ENCODE measurements around the gene GEMIN2.
"Not testable (repeated sequence)": the region's sequence is repeated elsewhere in the genome, so short reads cannot be mapped to it uniquely, and the experiment has no call there.

Gene GEMIN2, protein sequence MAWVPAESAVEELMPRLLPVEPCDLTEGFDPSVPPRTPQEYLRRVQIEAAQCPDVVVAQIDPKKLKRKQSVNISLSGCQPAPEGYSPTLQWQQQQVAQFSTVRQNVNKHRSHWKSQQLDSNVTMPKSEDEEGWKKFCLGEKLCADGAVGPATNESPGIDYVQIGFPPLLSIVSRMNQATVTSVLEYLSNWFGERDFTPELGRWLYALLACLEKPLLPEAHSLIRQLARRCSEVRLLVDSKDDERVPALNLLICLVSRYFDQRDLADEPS

DNA sequence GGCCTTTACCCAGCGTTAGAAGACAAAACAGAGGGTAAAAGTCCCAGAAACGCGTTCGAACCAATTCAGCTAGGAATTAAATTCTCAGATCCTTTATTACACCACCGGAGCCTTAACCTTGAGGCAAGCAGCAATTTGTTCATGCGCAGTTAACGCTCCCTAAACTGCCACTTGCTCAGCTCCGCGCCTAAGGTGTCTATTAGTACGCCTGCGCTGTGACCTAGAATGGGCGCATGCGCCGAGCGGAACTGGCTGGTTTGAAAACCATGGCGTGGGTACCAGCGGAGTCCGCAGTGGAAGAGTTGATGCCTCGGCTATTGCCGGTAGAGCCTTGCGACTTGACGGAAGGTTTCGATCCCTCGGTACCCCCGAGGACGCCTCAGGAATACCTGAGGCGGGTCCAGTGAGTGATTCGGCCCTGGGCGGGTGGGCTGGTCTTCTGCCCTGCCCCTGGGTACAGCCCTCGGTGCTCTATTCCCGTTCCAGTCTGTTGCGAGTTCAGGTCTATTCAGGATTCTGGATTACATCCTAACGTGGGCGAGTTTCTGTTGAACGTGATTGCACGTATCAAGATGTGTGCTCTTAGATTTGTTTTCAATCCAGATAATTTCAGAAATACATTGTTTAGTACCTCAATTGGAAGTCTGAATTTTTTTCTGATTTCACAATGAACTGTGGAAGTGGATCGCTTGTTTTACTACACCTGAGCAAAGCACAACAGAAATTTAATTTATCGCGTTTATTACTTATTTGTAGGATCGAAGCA lies at the start of gene GEMIN2:
Gene GEMIN2, plus strand, starts transcription at position 251 of the 766 bp plus-strand sequence. Its CDS starts 16 bp downstream, at position 267.
- H3K9me2 ChIP-seq (replicated peaks; ENCODE audit: control insufficient read depth, low read length), result no peaks in the 10 kb centered on the region
- H3K27me3 ChIP-seq (ENCODE audit: control insufficient read depth, low read length), result no peaks in the 10 kb centered on the region
- H4K20me1 ChIP-seq (ENCODE audit: control insufficient read depth, insufficient read depth, low read depth, low read length), result no peaks in the 10 kb centered on the region
- peak within 1 kb of the TSS; percentile 77 for H3K27ac ChIP-seq (ENCODE audit: low read depth, low read length)
- TF ChIP-seq CTCF (IDR thresholded peaks at IDR 0.05; ENCODE audit: low read depth, low read length, poor library complexity, severe bottlenecking) (no peak), EZH2phosphoT487 (IDR thresholded peaks at IDR 0.05; ENCODE audit: borderline replicate concordance, low read length) (no peak)
- H3K4me3 ChIP-seq (ENCODE audit: low read length), result peak within 1 kb of the TSS; percentile 99
- no peaks in the 10 kb centered on the region for H3K9me3 ChIP-seq (ENCODE audit: control insufficient read depth, insufficient read depth, low read length)
- peaks cover 18% of the 10 kb centered on the region for H3F3A ChIP-seq (ENCODE audit: control insufficient read depth, insufficient read depth)
- peaks cover 45% of the 10 kb centered on the region for H3K4me1 ChIP-seq (ENCODE audit: control insufficient read depth, low read length)
- peaks cover 41% of the 10 kb centered on the region for H3K36me3 ChIP-seq (ENCODE audit: control insufficient read depth, low read length)
- peak within 1 kb of the TSS; percentile 78 for H3K4me2 ChIP-seq (ENCODE audit: low read length)
- peaks cover 33% of the 10 kb centered on the region for H3K79me2 ChIP-seq (ENCODE audit: control insufficient read depth, low read length)

- H4K20me1 ChIP-seq (ENCODE audit: control insufficient read depth, insufficient read depth, low read depth, low read length); H3K79me2 ChIP-seq (ENCODE audit: control insufficient read depth, low read length); H3K27me3 ChIP-seq (ENCODE audit: control insufficient read depth, low read length); H3K4me3 ChIP-seq (ENCODE audit: low read length); H3F3A ChIP-seq (ENCODE audit: control insufficient read depth, insufficient read depth); H3K27ac ChIP-seq (ENCODE audit: low read depth, low read length); H3K4me2 ChIP-seq (ENCODE audit: low read length); H3K9me2 ChIP-seq (replicated peaks; ENCODE audit: control insufficient read depth, low read length); H3K9me3 ChIP-seq (ENCODE audit: control insufficient read depth, insufficient read depth, low read length); H3K4me1 ChIP-seq (ENCODE audit: control insufficient read depth, low read length): not testable (repeated sequence)
- peaks cover 20% of the 10 kb centered on the region for H3K36me3 ChIP-seq (ENCODE audit: control insufficient read depth, low read length)
Measured at GRCh38 chr14:39069169-39069805, 44.8 kb upstream of the GEMIN2 start.

- no peaks in the 10 kb centered on the region for H4K20me1 ChIP-seq (ENCODE audit: control insufficient read depth, insufficient read depth, low read depth, low read length)
- H3K4me3 ChIP-seq (ENCODE audit: low read length), result no peak overlapping the region
- H3K4me1 ChIP-seq (ENCODE audit: control insufficient read depth, low read length), result no peaks in the 10 kb centered on the region
- H3K79me2 ChIP-seq (ENCODE audit: control insufficient read depth, low read length), result no peaks in the 10 kb centered on the region
- no peaks in the 10 kb centered on the region for H3K27me3 ChIP-seq (ENCODE audit: control insufficient read depth, low read length)
- H3K4me2 ChIP-seq (ENCODE audit: low read length), result no peak overlapping the region
- TF ChIP-seq CTCF (IDR thresholded peaks at IDR 0.05; ENCODE audit: low read depth, low read length, poor library complexity, severe bottlenecking) (no peak), EZH2phosphoT487 (IDR thresholded peaks at IDR 0.05; ENCODE audit: borderline replicate concordance, low read length) (no peak)
- H3K27ac ChIP-seq (ENCODE audit: low read depth, low read length), result no peak overlapping the region
- no peaks in the 10 kb centered on the region for H3K9me3 ChIP-seq (ENCODE audit: control insufficient read depth, insufficient read depth, low read length)
- H3F3A ChIP-seq (ENCODE audit: control insufficient read depth, insufficient read depth), result no peaks in the 10 kb centered on the region
- no peaks in the 10 kb centered on the region for H3K9me2 ChIP-seq (replicated peaks; ENCODE audit: control insufficient read depth, low read length)
- peaks cover 14% of the 10 kb centered on the region for H3K36me3 ChIP-seq (ENCODE audit: control insufficient read depth, low read length)
Measured at GRCh38 chr14:39069923-39070322, 44.2 kb upstream of the GEMIN2 start.

GRCh38 chr14:39071096-39071495 lies 43.0 kb upstream of the GEMIN2 start:
- peaks cover 21% of the 10 kb centered on the region for H3K36me3 ChIP-seq (ENCODE audit: control insufficient read depth, low read length)
- H3K9me2 ChIP-seq (replicated peaks; ENCODE audit: control insufficient read depth, low read length), result no peaks in the 10 kb centered on the region
- no peaks in the 10 kb centered on the region for H3F3A ChIP-seq (ENCODE audit: control insufficient read depth, insufficient read depth)
- no peaks in the 10 kb centered on the region for H3K4me1 ChIP-seq (ENCODE audit: control insufficient read depth, low read length)
- no peak overlapping the region for H3K4me3 ChIP-seq (ENCODE audit: low read length)
- no peaks in the 10 kb centered on the region for H3K79me2 ChIP-seq (ENCODE audit: control insufficient read depth, low read length)
- no peak overlapping the region for H3K27ac ChIP-seq (ENCODE audit: low read depth, low read length)
- TF ChIP-seq CTCF (IDR thresholded peaks at IDR 0.05; ENCODE audit: low read depth, low read length, poor library complexity, severe bottlenecking), result no peak
- TF ChIP-seq EZH2phosphoT487 (IDR thresholded peaks at IDR 0.05; ENCODE audit: borderline replicate concordance, low read length), result no peak
- no peaks in the 10 kb centered on the region for H3K9me3 ChIP-seq (ENCODE audit: control insufficient read depth, insufficient read depth, low read length)
- no peak overlapping the region for H3K4me2 ChIP-seq (ENCODE audit: low read length)
- H4K20me1 ChIP-seq (ENCODE audit: control insufficient read depth, insufficient read depth, low read depth, low read length), result no peaks in the 10 kb centered on the region
- no peaks in the 10 kb centered on the region for H3K27me3 ChIP-seq (ENCODE audit: control insufficient read depth, low read length)

All from DOHH2 (cell line).